Skeletal muscle tissue (tissue), 4 donors: ENCODE results near the gene SH3BGRL2. TPM values are rescaled to one million over a fixed set of nuclear protein-coding genes. Genes with fewer than 3 reads are reported as not detected.

Experiments used
- H3K27ac ChIP-seq: one replicate; pipeline ENCODE4 v1.7.0; 2013; ENCODE audit warnings: mild to moderate bottlenecking, low read depth, low read length, inconsistent platforms
- H3K27me3 ChIP-seq, 3 donors: one replicate each; pipeline ENCODE4 v1.7.0; 2013; ENCODE audit warnings: low read length in 3 of 3; ENCODE audit not compliant: control insufficient read depth in 3 of 3, insufficient read depth in 3 of 3
- H3K36me3 ChIP-seq, 3 donors: one replicate each; pipeline ENCODE4 v1.7.0; 2013; ENCODE audit warnings: low read length in 3 of 3; ENCODE audit not compliant: control insufficient read depth in 3 of 3, insufficient read depth in 3 of 3
- H3K4me1 ChIP-seq, 3 donors: one replicate each; pipeline ENCODE4 v1.7.0; 2013; ENCODE audit warnings: low read length in 3 of 3, mild to moderate bottlenecking in 3 of 3; ENCODE audit not compliant: control insufficient read depth in 3 of 3, insufficient read depth in 3 of 3
- H3K4me3 ChIP-seq, 3 donors: one replicate each; pipeline ENCODE4 v1.7.0; 2013; ENCODE audit warnings: low read length in 3 of 3
- H3K9ac ChIP-seq, 3 donors: one replicate each; pipeline ENCODE4 v1.7.0; 2013; ENCODE audit warnings: low read length in 3 of 3, mild to moderate bottlenecking in 3 of 3, moderate library complexity in 2 of 3, low read depth in 1 of 3
- H3K9me3 ChIP-seq, 3 donors: one replicate each; pipeline ENCODE4 v1.7.0; 2013; ENCODE audit warnings: low read length in 3 of 3; ENCODE audit not compliant: control insufficient read depth in 3 of 3
- total RNA-seq: library from RNA; depleted of rRNA; stranded (reverse); fragments of >200 nt; gene quantifications from one replicate; pipeline ENCODE4 v1.2.3, GENCODE V29; 2014
- donor health status: Osteomylitis.

Gene SH3BGRL2
- total RNA-seq, 1 donor from 2014 or later: 4.7 TPM

DNA sequence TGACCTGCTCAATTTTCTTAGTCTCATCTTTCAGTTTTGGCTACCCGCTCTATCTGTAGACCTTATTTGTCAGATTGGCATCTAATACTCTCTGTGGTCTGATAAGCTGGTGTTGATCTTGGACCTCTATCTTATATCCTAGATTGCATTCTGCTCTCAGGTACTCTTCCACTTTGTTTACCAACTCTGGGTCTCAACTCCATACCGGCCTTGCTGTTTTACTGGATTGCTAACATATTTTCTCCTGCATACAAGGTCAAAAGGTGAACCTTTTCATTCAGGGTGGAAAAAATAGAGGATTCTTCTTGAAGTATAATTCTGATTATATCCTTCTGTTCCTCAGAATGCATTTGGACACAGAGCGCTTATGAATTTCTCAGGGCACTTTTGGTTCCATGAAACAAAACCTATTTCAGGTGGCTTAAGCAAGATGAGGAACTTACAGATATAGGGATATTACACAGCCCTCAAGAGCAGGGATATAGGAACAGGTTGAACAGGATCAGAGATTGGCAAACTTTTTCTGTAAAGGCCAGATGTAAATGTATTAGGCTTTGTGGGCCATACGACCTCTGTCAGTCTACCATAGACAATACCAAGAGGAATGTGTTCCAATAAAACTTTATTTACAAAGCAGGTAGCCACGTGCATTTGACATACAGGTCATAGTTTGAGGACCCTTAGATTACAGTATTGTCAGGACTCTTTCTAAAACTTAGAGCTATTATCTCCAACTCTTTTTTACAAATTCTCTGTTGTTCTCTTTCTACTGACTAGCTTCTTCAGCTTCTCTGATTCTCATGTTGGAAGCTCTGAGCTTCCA lies 2.5 kb upstream of the SH3BGRL2 start:
- Histone ChIP-seq H3K4me3 (no peak overlapping the region), H3K27me3 (no peaks in the 10 kb centered on the region), H3K36me3 (no peaks in the 10 kb centered on the region), H3K27ac (no peak overlapping the region), H3K9ac (no peak overlapping the region), H3K4me1 (peaks cover 3 to 7% (median 4%) of the 10 kb centered on the region in 3 donors), H3K9me3 (no peaks in the 10 kb centered on the region)

DNA sequence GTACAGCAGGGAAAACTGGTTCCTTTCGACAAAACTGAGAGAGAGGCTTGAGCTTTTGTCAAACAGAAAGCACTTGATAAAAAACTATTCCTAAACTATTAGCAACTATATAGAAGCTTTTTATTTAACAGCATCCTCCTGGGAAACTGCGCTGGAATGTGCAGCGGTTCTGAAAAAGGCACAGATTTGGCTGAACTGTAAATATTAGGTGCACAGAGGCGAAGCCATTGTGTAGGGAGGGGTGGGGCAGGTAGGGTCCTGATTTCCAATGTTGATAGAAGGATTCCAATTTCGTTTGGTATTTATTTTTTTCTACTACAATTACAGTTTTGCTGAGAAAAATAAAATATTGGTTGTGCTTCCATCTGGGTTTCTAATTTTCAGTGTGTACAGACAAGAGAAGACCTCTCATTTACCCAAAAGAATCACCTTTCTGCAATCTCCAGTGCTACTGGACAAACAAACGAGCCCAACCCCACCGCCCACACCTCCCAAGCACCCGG lies 698 bp upstream of the SH3BGRL2 start:
- H3K4me3 ChIP-seq: peak overlapping the region; percentile 70 to 73 (median 71)
- no peaks in the 10 kb centered on the region for H3K36me3 ChIP-seq
- H3K27ac ChIP-seq: no peak overlapping the region
- peak overlapping the region in 1 of 3 donors; percentile 71 for H3K9ac ChIP-seq
- H3K27me3 ChIP-seq: no peaks in the 10 kb centered on the region
- peaks cover 4 to 7% (median 6%) of the 10 kb centered on the region in 3 donors for H3K4me1 ChIP-seq
- no peaks in the 10 kb centered on the region for H3K9me3 ChIP-seq

DNA sequence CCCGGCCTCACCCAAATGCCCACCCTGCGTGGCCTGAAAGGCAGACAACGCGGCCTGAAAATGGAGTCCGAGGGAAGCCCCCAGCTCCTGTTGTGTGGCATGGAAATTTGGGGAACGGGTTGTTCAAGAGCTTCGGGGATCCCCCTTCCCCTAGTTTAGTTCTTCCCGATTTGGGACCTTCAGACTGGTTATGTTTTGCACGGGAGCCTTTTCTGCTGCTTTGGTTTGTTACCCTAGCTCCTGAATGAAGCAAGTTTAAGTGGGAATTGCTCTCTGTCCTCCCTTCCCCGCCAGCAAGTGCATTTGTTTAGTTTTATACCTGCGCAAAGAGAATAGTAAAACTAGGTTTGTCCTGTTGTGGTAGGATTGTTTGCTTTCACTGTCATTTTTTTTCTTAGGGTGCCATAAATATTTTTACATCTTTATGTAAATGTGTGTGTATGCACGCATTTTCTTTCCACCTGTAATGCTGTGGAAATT lies 604 bp downstream of the SH3BGRL2 start:
- Histone ChIP-seq H3K36me3 (no peaks in the 10 kb centered on the region), H3K27ac (no peak overlapping the region), H3K27me3 (no peaks in the 10 kb centered on the region), H3K4me1 (peaks cover 4 to 7% (median 7%) of the 10 kb centered on the region in 3 donors), H3K4me3 (peak overlapping the region; percentile 57 to 73 (median 71)), H3K9ac (peak overlapping the region; percentile 29 to 71 (median 57)), H3K9me3 (no peaks in the 10 kb centered on the region)

DNA sequence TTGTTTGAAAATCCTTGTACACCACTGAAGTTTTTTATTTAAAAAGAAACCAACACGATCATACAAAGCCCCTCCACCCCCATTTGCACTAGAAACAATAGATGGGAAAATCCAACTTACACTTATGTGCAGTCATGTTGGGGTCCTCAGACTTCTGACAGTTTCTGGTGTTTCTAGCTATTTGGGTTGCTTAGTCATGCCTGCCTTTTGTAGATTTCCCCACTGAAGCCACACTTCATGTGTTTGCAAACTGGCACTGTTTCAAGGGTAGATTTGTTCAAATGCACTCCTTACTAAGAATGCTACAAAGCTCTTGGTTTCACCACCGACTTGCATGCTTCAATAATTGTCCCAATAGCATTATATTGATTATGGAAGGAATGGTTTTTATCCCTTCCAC lies 1.5 kb downstream of the SH3BGRL2 start:
- no peaks in the 10 kb centered on the region for H3K9me3 ChIP-seq
- H3K27ac ChIP-seq: no peak overlapping the region
- no peaks in the 10 kb centered on the region for H3K27me3 ChIP-seq
- H3K9ac ChIP-seq: no peak overlapping the region
- H3K36me3 ChIP-seq: no peaks in the 10 kb centered on the region
- H3K4me1 ChIP-seq: peaks cover 4 to 7% (median 7%) of the 10 kb centered on the region in 3 donors
- H3K4me3 ChIP-seq: peak overlapping the region in 1 of 3 donors; percentile 17

DNA sequence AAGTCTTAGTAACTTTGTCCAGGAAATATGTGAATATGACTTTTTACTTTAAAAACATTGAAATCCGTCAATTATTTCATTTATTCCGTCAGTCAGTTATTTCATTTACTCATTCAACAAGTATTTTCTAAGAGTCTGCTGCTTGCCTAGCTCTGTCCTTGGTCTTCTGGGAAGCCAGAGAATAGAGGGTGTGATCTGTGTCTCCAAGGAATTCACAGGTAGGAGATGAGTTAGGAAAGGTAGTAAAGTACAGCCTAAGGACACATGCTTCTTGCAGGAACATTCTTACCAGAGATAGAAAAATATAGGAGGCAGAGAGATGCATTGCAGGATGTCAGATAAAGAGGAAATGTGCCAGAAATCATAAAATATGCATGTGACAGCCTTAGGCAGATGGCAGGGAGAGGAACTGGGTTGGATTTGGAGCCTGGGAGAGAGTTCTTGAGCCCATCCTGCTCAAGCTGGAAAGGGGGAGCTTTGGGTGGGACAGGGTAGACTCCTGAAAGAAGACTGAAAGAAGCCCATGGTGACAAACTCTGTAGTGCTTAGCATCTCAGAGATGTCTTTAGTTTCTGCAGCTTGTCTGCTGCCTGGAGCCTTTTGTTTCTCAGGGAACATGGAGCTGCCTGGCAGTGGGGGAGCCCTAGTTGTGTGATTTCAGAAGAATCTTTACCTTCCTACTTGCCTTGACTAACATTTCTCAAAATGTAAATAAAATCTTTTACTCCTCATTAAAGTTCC lies 3.5 kb downstream of the SH3BGRL2 start:
- Histone ChIP-seq H3K27me3 (no peaks in the 10 kb centered on the region), H3K36me3 (no peaks in the 10 kb centered on the region), H3K4me1 (peaks cover 4 to 7% (median 7%) of the 10 kb centered on the region in 3 donors), H3K9me3 (no peaks in the 10 kb centered on the region), H3K9ac (no peak overlapping the region), H3K27ac (no peak overlapping the region), H3K4me3 (no peak overlapping the region)

DNA sequence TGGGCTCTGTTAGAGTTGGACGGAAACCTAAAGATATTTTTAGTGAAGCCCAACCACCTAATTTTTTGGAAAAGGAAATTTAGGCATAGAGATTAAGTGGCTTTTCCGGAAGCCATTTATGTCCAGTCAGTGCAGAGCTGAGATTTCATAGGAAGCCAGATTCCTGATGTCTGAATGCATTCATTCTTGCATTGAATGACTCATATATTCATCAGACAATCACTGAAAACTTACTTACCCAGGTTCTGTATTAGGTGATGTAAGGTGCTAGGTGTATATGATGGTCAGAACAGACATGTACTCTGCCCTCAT lies 4.1 kb downstream of the SH3BGRL2 start:
- no peak overlapping the region for H3K4me3 ChIP-seq
- H3K27ac ChIP-seq: no peak overlapping the region
- no peaks in the 10 kb centered on the region for H3K27me3 ChIP-seq
- H3K9ac ChIP-seq: no peak overlapping the region
- H3K9me3 ChIP-seq: no peaks in the 10 kb centered on the region
- H3K4me1 ChIP-seq: peaks cover 4 to 7% (median 7%) of the 10 kb centered on the region in 3 donors
- H3K36me3 ChIP-seq: no peaks in the 10 kb centered on the region

DNA sequence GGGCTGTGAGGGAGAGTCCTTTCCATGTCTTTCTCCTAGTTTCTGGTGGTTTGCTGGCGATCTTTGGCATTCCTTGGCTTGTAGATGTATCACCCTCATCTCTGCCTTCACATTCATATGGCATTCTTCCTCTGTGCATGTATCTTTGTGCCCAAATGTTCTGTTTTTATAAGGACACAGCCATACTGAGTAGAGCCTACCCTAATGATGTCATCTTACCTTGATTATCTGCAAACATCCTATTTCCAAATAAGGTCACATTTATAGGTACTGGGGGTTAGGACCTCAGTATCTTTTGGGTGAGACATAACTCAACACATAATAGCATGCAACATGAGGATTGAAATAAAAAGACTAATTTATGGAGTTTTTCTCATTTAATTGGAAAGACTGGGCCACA lies 5.5 kb downstream of the SH3BGRL2 start:
- no peak overlapping the region for H3K9ac ChIP-seq
- peaks cover 0 to 3% (median 3%) of the 10 kb centered on the region in 3 donors for H3K4me1 ChIP-seq

DNA sequence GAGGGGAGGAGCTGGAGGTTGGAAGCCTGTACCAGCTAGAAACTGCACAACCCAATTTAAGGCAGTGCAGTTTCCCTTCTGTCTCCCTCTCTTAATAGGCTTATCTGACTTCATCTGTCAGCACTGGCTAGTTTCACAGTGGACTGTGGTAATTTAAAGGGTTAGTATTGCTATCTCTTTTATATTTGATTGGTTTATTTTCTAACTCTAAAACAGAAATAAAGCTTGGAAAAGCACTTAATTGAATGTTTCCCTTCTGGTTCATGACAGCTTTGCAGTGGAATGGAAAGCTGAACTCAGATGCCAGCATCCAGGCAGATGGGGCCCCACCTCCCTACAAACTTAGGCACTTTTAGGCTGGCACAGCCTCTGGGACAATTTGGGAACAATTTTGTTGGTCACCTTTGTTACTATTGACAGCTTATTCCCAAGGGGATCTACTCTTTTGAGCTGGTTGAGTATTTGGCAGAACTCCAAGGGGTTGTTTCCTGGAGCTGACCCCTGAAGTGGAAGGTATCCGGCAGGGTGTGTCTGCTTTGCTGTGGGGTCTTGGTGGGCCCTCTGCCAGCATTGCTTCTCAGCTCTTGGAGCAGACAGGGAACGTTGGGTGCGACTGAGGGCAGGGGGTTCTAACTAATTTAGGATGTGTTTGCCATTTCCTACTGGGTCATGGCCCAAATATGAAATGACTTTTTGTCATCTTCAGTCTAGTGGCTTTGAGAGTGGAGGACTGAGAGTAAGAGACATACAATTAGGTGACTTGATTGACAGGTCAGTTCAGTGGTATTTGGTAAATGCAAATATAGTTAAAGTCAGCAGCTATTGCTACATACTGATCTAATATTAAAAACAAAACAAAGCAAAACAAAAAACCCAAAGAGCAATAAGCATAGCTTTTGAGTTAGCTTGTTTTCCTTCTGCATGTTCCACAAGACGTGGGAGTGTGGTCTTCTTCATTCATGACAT lies 9.3 kb downstream of the SH3BGRL2 start:
- no peak overlapping the region for H3K27ac ChIP-seq
- no peak overlapping the region for H3K4me3 ChIP-seq

More for the DNA sequence above, 5.5 kb downstream of the SH3BGRL2 start:
- H3K9me3 ChIP-seq: no peaks in the 10 kb centered on the region
- H3K4me3 ChIP-seq: no peak overlapping the region
- no peaks in the 10 kb centered on the region for H3K27me3 ChIP-seq
- H3K36me3 ChIP-seq: no peaks in the 10 kb centered on the region
- H3K27ac ChIP-seq: no peak overlapping the region

DNA sequence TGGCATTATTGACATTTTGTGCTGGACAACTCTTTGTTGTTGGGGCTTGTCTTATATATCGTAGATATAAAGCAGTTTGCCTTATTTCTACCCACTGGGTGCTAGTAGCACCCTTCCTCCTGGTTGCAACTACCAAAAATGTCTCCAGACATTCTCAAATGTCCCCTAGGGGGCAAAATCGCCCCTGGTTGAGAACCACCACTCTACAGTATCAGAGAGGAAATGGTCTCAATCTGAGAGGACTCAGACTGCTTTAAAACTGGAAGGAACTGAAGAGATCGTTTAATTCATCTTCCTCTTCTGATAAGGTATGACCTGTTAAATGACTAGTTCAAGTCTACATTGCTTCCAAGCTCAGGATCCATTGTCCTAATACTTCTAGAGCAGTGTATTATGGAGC lies 14.9 kb downstream of the SH3BGRL2 start:
- no peaks in the 10 kb centered on the region for H3K9me3 ChIP-seq
- H3K36me3 ChIP-seq: no peaks in the 10 kb centered on the region
- no peak overlapping the region for H3K4me3 ChIP-seq
- no peak overlapping the region for H3K9ac ChIP-seq
- H3K27me3 ChIP-seq: no peaks in the 10 kb centered on the region
- H3K4me1 ChIP-seq: peaks cover 3 to 12% (median 4%) of the 10 kb centered on the region in 3 donors
- no peak overlapping the region for H3K27ac ChIP-seq

More for the DNA sequence above, 9.3 kb downstream of the SH3BGRL2 start:
- Histone ChIP-seq H3K9me3 (no peaks in the 10 kb centered on the region), H3K4me1 (peaks cover 0 to 1% (median 0%) of the 10 kb centered on the region in 3 donors), H3K27me3 (no peaks in the 10 kb centered on the region), H3K36me3 (no peaks in the 10 kb centered on the region), H3K9ac (no peak overlapping the region)
